Subcutaneous adipose tissue (tissue), 4 donors: ENCODE results near the gene MED17. TPM values are rescaled to one million over a fixed set of nuclear protein-coding genes. Genes with fewer than 3 reads are reported as not detected.

Source experiments
- total RNA-seq, 4 donors: library from RNA; depleted of rRNA; stranded (reverse); fragments of >200 nt; gene quantifications; one replicate each; pipeline ENCODE4 v1.1.0, GENCODE V29; 2016
- TF ChIP-seq, protein P1 (sequence below): fragments of 450-650 bp; IDR thresholded peaks from one replicate; pipeline ENCODE4 v1.5.1; 2016; ENCODE audit warnings: low read depth, mild to moderate bottlenecking, control low read depth, antibody characterized with exemption, moderate library complexity

The MED17 gene, protein sequence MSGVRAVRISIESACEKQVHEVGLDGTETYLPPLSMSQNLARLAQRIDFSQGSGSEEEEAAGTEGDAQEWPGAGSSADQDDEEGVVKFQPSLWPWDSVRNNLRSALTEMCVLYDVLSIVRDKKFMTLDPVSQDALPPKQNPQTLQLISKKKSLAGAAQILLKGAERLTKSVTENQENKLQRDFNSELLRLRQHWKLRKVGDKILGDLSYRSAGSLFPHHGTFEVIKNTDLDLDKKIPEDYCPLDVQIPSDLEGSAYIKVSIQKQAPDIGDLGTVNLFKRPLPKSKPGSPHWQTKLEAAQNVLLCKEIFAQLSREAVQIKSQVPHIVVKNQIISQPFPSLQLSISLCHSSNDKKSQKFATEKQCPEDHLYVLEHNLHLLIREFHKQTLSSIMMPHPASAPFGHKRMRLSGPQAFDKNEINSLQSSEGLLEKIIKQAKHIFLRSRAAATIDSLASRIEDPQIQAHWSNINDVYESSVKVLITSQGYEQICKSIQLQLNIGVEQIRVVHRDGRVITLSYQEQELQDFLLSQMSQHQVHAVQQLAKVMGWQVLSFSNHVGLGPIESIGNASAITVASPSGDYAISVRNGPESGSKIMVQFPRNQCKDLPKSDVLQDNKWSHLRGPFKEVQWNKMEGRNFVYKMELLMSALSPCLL
- 10 to 100 TPM; 20.4 to 28.9 (median 23.4) TPM for total RNA-seq

DNA sequence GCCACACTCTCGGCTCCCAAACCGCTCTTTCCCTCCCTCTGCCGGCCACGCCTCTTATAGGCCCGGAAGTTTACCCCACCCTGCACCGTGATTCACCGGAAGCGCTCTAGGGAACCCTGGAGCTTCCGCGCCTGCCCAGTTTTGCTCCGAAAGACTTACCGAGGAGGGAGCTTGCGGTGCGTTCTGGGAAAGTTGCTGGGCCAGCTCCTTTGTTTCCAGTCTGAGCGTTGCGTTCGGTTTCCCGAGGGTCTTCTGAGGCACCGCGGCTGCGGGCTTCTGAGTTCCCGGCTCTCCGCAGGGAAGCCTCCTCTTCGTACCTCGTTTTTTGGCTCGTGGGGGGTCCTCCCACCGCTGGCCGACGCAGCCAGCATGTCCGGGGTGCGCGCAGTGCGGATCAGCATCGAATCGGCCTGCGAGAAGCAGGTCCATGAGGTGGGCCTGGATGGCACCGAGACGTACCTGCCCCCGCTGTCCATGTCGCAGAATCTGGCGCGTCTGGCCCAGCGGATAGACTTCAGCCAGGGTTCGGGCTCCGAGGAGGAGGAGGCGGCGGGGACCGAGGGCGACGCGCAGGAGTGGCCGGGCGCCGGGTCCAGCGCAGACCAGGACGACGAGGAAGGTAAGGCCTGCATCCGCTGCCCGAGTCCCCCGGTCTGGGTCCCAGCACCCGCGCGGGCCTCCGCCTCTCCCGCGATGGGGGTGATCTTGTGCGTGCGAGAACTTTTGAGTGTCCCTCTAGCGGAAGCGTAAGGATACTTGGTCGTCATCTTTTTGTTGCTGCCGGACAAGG lies at the start of gene MED17:
MED17 (plus strand) TSS at position 138 of the 790 bp plus-strand sequence; CDS start at position 370, 232 bp downstream.
- TF ChIP-seq, protein P1, sequence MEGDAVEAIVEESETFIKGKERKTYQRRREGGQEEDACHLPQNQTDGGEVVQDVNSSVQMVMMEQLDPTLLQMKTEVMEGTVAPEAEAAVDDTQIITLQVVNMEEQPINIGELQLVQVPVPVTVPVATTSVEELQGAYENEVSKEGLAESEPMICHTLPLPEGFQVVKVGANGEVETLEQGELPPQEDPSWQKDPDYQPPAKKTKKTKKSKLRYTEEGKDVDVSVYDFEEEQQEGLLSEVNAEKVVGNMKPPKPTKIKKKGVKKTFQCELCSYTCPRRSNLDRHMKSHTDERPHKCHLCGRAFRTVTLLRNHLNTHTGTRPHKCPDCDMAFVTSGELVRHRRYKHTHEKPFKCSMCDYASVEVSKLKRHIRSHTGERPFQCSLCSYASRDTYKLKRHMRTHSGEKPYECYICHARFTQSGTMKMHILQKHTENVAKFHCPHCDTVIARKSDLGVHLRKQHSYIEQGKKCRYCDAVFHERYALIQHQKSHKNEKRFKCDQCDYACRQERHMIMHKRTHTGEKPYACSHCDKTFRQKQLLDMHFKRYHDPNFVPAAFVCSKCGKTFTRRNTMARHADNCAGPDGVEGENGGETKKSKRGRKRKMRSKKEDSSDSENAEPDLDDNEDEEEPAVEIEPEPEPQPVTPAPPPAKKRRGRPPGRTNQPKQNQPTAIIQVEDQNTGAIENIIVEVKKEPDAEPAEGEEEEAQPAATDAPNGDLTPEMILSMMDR, result no peak

- TF ChIP-seq, protein P1, result no peak
Observed at GRCh38 chr11:93734427-93735222, 49.5 kb upstream of the MED17 start.

- TF ChIP-seq, protein P1, result no peak
Observed at GRCh38 chr11:93735627-93736026, 48.5 kb upstream of the MED17 start.

GRCh38 chr11:93736129-93736528 lies 48.0 kb upstream of the MED17 start:
- TF ChIP-seq, protein P1, result no peak

GRCh38 chr11:93737904-93738612 lies 46.0 kb upstream of the MED17 start:
- TF ChIP-seq, protein P1, result no peak

DNA sequence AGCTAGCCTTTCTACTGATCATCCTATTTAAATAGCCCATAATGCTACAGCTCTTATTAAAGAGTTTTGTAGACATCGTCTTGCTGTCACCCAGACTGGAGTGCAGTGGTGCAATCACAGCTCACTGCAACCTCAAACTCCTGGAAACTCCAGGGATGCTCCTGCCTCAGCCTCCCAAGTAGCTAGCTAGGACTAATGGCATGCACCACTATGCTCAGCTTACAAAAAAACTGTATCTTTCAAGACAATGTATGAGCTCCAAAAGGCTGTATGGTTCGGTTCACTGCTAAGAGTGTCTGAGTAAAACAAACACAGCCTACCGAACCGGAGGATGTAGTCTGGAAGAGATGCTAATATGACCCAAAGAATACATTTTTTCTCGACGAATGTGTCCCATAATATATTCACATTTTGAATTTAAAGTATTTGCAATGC lies 45.4 kb upstream of the MED17 start:
- TF ChIP-seq, protein P1, result no peak
